Neuronal stem cell (in vitro differentiated cells): ENCODE measurements around the gene RYR2.

ENCODE experiments used
- DNase-seq: peaks from one replicate; pipeline ENCODE4 v3.0.0-alpha.2; 2013; ENCODE audit warnings: low spot score
- H2AFZ ChIP-seq: one replicate; pipeline ENCODE4 v1.6.1; 2013; ENCODE audit warnings: mild to moderate bottlenecking, low read length, inconsistent platforms
- H2AK5ac ChIP-seq: 2 replicates; pipeline ENCODE4 v1.6.1; 2013; ENCODE audit warnings: low read depth, mild to moderate bottlenecking, inconsistent platforms, low read length, moderate library complexity, mixed read lengths
- H2BK120ac ChIP-seq: 2 replicates; pipeline ENCODE4 v1.6.1; 2013; ENCODE audit warnings: low read depth, mild to moderate bottlenecking, inconsistent platforms, low read length, moderate library complexity, mixed read lengths
- H2BK12ac ChIP-seq: one replicate; pipeline ENCODE4 v1.6.1; 2013; ENCODE audit warnings: low read length, inconsistent platforms
- H2BK15ac ChIP-seq: 2 replicates; pipeline ENCODE4 v1.6.1; 2013; ENCODE audit warnings: mild to moderate bottlenecking, low read length, inconsistent platforms, mixed read lengths
- H2BK5ac ChIP-seq: one replicate; pipeline ENCODE4 v1.6.1; 2013; ENCODE audit warnings: inconsistent platforms, mild to moderate bottlenecking, low read length, moderate library complexity
- H3K14ac ChIP-seq: one replicate; pipeline ENCODE4 v1.6.1; 2013; ENCODE audit warnings: low read length, inconsistent platforms
- H3K18ac ChIP-seq: 2 replicates; pipeline ENCODE4 v1.6.1; 2013; ENCODE audit warnings: low read length, inconsistent platforms
- H3K23ac ChIP-seq: 2 replicates; pipeline ENCODE4 v1.6.1; 2013; ENCODE audit warnings: low read depth, mild to moderate bottlenecking, mixed read lengths, low read length, inconsistent platforms; ENCODE audit not compliant: poor library complexity
- H3K27ac ChIP-seq: replicated peaks from 3 replicates; pipeline ENCODE4 v1.5.1; 2013; ENCODE audit warnings: low read length, inconsistent platforms
- H3K27me3 ChIP-seq, 3 experiments: 2 replicates each; pipeline ENCODE4 v1.6.1; 2013; ENCODE audit warnings: low read length in 3 of 3, mild to moderate bottlenecking in 2 of 3, inconsistent platforms in 1 of 3, low read depth in 1 of 3, mixed read lengths in 1 of 3, moderate library complexity in 1 of 3; ENCODE audit not compliant: control insufficient read depth in 3 of 3, insufficient read depth in 3 of 3
- H3K36me3 ChIP-seq, 2 donors: replicated peaks in 1 of 2; 2 replicates each; pipeline ENCODE4 v1.6.1; 2013; ENCODE audit warnings: low read length in 2 of 2; ENCODE audit not compliant: control insufficient read depth in 2 of 2, insufficient read depth in 2 of 2
- H3K4ac ChIP-seq: 2 replicates; pipeline ENCODE4 v1.6.1; 2013; ENCODE audit warnings: inconsistent platforms, mild to moderate bottlenecking, low read length, moderate library complexity
- H3K4me1 ChIP-seq, 2 donors: 1 replicate in 1 of 2; 2 replicates in 1 of 2; pipeline ENCODE4 v1.6.1; 2013; ENCODE audit warnings: low read length in 2 of 2, low read depth in 1 of 2; ENCODE audit not compliant: control insufficient read depth in 2 of 2, insufficient read depth in 1 of 2
- H3K4me2 ChIP-seq: one replicate; pipeline ENCODE4 v1.6.1; 2013; ENCODE audit warnings: mild to moderate bottlenecking, low read length, inconsistent platforms; ENCODE audit not compliant: insufficient read depth, poor library complexity, severe bottlenecking
- H3K4me3 ChIP-seq, 2 donors: 2 replicates each; pipeline ENCODE4 v1.5.1; 2013; ENCODE audit warnings: low read length in 2 of 2, mild to moderate bottlenecking in 2 of 2, inconsistent platforms in 1 of 2, moderate library complexity in 1 of 2
- H3K79me1 ChIP-seq: one replicate; pipeline ENCODE4 v1.6.1; 2013; ENCODE audit warnings: low read depth, mild to moderate bottlenecking, inconsistent platforms, low read length, moderate library complexity
- H3K9ac ChIP-seq: one replicate; pipeline ENCODE4 v1.6.1; 2013; ENCODE audit warnings: mild to moderate bottlenecking, low read depth, low read length, inconsistent platforms; ENCODE audit not compliant: poor library complexity
- H3K9me3 ChIP-seq, 2 donors: replicated peaks in 1 of 2; 2 replicates each; pipeline versions ENCODE3 to v1.6.1; 2013; ENCODE audit warnings: low read length in 2 of 2, mild to moderate bottlenecking in 2 of 2, inconsistent platforms in 1 of 2, low read depth in 1 of 2, mixed read lengths in 1 of 2, moderate library complexity in 1 of 2; ENCODE audit not compliant: control insufficient read depth in 2 of 2, insufficient read depth in 1 of 2
- H4K8ac ChIP-seq: one replicate; pipeline ENCODE4 v1.6.1; 2013; ENCODE audit warnings: low read depth, mild to moderate bottlenecking, inconsistent platforms, low read length, moderate library complexity
- H4K91ac ChIP-seq: one replicate; pipeline ENCODE4 v1.6.1; 2013; ENCODE audit warnings: low read length, low read depth, mild to moderate bottlenecking, inconsistent platforms; ENCODE audit not compliant: poor library complexity
- WGBS, 2 donors: extraction: QIAGEN DNeasy Blood & Tissue Kit; methylation state at CpG; one replicate each; pipeline ENCODE4 v1.1.7; 2013; ENCODE audit warnings: missing lambda C conversion rate in 2 of 2, mixed read lengths in 1 of 2; ENCODE audit not compliant: insufficient read length in 2 of 2, insufficient replicate concordance in 1 of 2; ENCODE audit errors: extremely low coverage in 2 of 2; 5-methylcytosine and 5-hydroxymethylcytosine counted together

RYR2 gene

DNA sequence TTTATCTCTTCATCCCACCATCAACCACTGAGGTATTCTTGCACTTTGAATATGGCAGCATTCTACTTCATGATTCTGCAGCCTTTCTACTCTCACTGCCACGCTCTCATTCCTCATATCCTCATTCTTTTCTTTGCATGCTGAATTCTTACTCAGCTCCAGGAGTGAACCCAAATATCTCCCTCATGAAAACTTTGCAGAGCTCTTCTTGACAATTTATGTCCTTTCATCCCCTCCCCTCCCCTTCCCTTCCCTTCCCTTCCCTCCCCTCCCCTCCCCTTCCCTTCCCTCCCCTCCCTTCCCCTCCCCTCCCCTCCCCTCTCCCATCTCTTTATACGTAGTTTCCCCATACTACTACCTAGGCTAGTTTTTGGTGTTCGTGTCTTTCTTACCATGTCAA, 363.9 kb downstream of the RYR2 start:
- no peaks in the 10 kb centered on the region for H3K36me3 ChIP-seq
- H2AFZ ChIP-seq: no peak overlapping the region
- no peak overlapping the region for H3K23ac ChIP-seq
- no peak for DNase-seq
- WGBS, 2 donors: no CpG with 5 or more reads among the region's 3 CpGs
- no peaks in the 10 kb centered on the region for H3K79me1 ChIP-seq
- H2BK120ac ChIP-seq: no peak overlapping the region
- H3K4me2 ChIP-seq: no peak overlapping the region
- H4K91ac ChIP-seq: no peak overlapping the region
- H2BK5ac ChIP-seq: no peak overlapping the region
- H3K18ac ChIP-seq: no peak overlapping the region
- H2BK12ac ChIP-seq: no peak overlapping the region
- H3K4ac ChIP-seq: no peak overlapping the region
- H3K4me3 ChIP-seq: no peak overlapping the region
- H3K27me3 ChIP-seq: no peaks in the 10 kb centered on the region
- no peak overlapping the region for H3K14ac ChIP-seq
- H2BK15ac ChIP-seq: no peak overlapping the region
- no peaks in the 10 kb centered on the region for H3K9me3 ChIP-seq
- H3K4me1 ChIP-seq: no peaks in the 10 kb centered on the region
- H2AK5ac ChIP-seq: no peak overlapping the region
- no peak overlapping the region for H4K8ac ChIP-seq
- no peak overlapping the region for H3K27ac ChIP-seq
- H3K9ac ChIP-seq: no peak overlapping the region

GRCh38 chr1:237411621-237412020, 369.6 kb downstream of the RYR2 start:
- Histone ChIP-seq H2BK5ac (no peak overlapping the region), H3K4me1 (no peaks in the 10 kb centered on the region), H3K4me2 (no peak overlapping the region), H3K4ac (no peak overlapping the region), H3K23ac (no peak overlapping the region), H2BK120ac (no peak overlapping the region), H4K91ac (no peak overlapping the region), H3K9ac (no peak overlapping the region), H3K4me3 (no peak overlapping the region), H2BK15ac (no peak overlapping the region), H3K79me1 (no peaks in the 10 kb centered on the region), H3K36me3 (no peaks in the 10 kb centered on the region), H2AK5ac (no peak overlapping the region), H4K8ac (no peak overlapping the region), H3K27ac (no peak overlapping the region), H2BK12ac (no peak overlapping the region), H3K9me3 (no peaks in the 10 kb centered on the region), H3K14ac (no peak overlapping the region), H2AFZ (no peak overlapping the region), H3K18ac (no peak overlapping the region), H3K27me3 (no peaks in the 10 kb centered on the region)
- no CpG with 5 or more reads among the region's 2 CpGs for WGBS, 2 donors
- no peak for DNase-seq

DNA sequence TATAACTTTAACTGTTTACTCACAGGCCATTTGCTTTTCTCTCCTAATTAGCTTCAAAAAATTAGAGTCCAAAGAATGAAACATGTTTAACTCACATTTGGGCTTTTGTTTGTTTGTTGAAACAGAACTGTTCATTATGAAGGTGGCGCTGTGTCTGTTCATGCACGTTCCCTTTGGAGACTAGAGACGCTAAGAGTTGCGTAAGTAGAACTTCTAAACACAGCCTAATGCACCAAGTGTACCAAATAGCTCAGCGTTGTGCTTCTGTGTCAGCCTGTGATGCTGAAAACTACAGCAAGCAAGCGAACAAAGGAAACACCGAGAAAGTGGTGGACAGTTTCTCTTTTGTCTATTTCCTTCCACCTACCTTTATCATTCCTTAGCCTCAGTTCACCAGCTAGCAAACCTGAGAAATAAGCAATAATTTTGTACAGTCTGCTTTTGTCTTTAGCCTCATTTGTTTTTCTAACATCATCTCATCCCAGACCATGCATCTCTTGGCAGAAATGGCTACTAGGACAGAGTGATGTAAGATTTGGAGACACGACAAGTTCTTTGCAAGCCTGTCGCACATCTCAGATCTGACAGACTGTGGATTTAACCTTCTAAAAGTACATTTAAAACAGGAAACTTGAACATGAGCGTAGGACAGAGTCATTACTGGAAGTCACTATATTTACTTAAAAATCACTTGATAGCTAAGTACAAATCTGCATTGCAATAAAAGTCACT, 375.1 kb downstream of the RYR2 start:
- Histone ChIP-seq H3K4ac (no peak overlapping the region), H3K18ac (no peak overlapping the region), H2BK5ac (no peak overlapping the region), H2BK120ac (no peak overlapping the region), H3K27me3 (no peaks in the 10 kb centered on the region), H3K14ac (no peak overlapping the region), H4K8ac (no peak overlapping the region), H2BK12ac (no peak overlapping the region), H3K4me3 (no peak overlapping the region), H4K91ac (no peak overlapping the region), H3K9me3 (no peaks in the 10 kb centered on the region), H3K4me2 (no peak overlapping the region), H3K79me1 (no peaks in the 10 kb centered on the region), H3K4me1 (no peaks in the 10 kb centered on the region), H3K23ac (no peak overlapping the region), H2AK5ac (no peak overlapping the region), H2BK15ac (no peak overlapping the region), H2AFZ (no peak overlapping the region), H3K9ac (no peak overlapping the region), H3K36me3 (no peaks in the 10 kb centered on the region), H3K27ac (no peak overlapping the region)
- no CpG with 5 or more reads among the region's 10 CpGs for WGBS, 2 donors
- no peak for DNase-seq

- WGBS, 2 donors: no CpG with 5 or more reads among the region's 4 CpGs
- Histone ChIP-seq H3K9me3 (no peaks in the 10 kb centered on the region), H3K4me2 (no peak overlapping the region), H2BK15ac (no peak overlapping the region), H2BK12ac (no peak overlapping the region), H3K79me1 (no peaks in the 10 kb centered on the region), H2AK5ac (no peak overlapping the region), H3K27ac (no peak overlapping the region), H2BK120ac (no peak overlapping the region), H4K8ac (no peak overlapping the region), H2BK5ac (no peak overlapping the region), H3K9ac (no peak overlapping the region), H2AFZ (no peak overlapping the region), H3K4me3 (no peak overlapping the region), H3K4me1 (no peaks in the 10 kb centered on the region), H3K4ac (no peak overlapping the region), H3K18ac (no peak overlapping the region), H3K36me3 (no peaks in the 10 kb centered on the region), H3K23ac (no peak overlapping the region), H3K14ac (no peak overlapping the region), H3K27me3 (no peaks in the 10 kb centered on the region), H4K91ac (no peak overlapping the region)
- no peak for DNase-seq
These were observed 386.8 kb downstream of the RYR2 start for GRCh38 chr1:237428809-237429208.
